ENCODE results near the gene CEPT1.

GRCh38 chr1:111221633-111222291, 81.7 kb downstream of the CEPT1 start:
- TF ChIP-seq MAX (IDR thresholded peaks at IDR 0.05) = no peak
- no peak for TF ChIP-seq POLR2A (IDR thresholded peaks at IDR 0.05; ENCODE audit: control extremely low read depth in 1 of 2, low read depth in 2 of 2, low read length in 2 of 2)
- TF ChIP-seq CTCF (IDR thresholded peaks at IDR 0.05; ENCODE audit: control extremely low read depth in 1 of 3, insufficient read depth in 1 of 3, low read depth in 1 of 3, low read length in 3 of 3) = no peak
- no peak for TF ChIP-seq RNF2 (IDR thresholded peaks at IDR 0.05; ENCODE audit: borderline replicate concordance, low read depth, low read length, missing control alignments, poor library complexity, severe bottlenecking)
- no peak for TF ChIP-seq RAD21 (IDR thresholded peaks at IDR 0.05 in 1 of 2, conservative IDR thresholded peaks at IDR 0.05 in 1 of 2; ENCODE audit: low read depth in 2 of 2, low read length in 2 of 2)
- TF ChIP-seq GTF2F1 (IDR thresholded peaks at IDR 0.05; ENCODE audit: borderline replicate concordance, low read depth, low read length) = no peak
- no peak for TF ChIP-seq EP300 (IDR thresholded peaks at IDR 0.05; ENCODE audit: borderline replicate concordance in 1 of 2, low read depth in 2 of 2, low read length in 2 of 2)
- no peak for TF ChIP-seq SIN3A (conservative IDR thresholded peaks at IDR 0.05 in 1 of 2, IDR thresholded peaks at IDR 0.05 in 1 of 2; ENCODE audit: low read depth in 1 of 2, low read length in 2 of 2)
- TF ChIP-seq JUND (IDR thresholded peaks at IDR 0.05; ENCODE audit: low read length) = no peak
- no peak for TF ChIP-seq TEAD4 (IDR thresholded peaks at IDR 0.05; ENCODE audit: low read depth, low read length)
- no peak for TF ChIP-seq YY1 (IDR thresholded peaks at IDR 0.05; ENCODE audit: low read depth, low read length)
